ENCODE data around the gene CEP89. TPM values are rescaled to one million over a fixed set of nuclear protein-coding genes. Genes with fewer than 3 reads are reported as not detected.

CEP89 gene
- total RNA-seq, 2 donors from 2014 or later, result 35.6 to 40.4 TPM

GRCh38 chr19:32933571-32933970 lies 38.2 kb downstream of the CEP89 start:
- no peak overlapping the region for H3K27ac ChIP-seq (ENCODE audit: low read depth, low read length)
- H3K4me3 Mint-ChIP-seq, result no peak overlapping the region
- peaks cover 58% of the 10 kb centered on the region for H3K36me3 ChIP-seq (ENCODE audit: control insufficient read depth, insufficient read depth, low read length)
- H3K27me3 ChIP-seq (ENCODE audit: control insufficient read depth, insufficient read depth, low read length, poor library complexity, severe bottlenecking), result no peaks in the 10 kb centered on the region
- no peak overlapping the region for H3K27ac Mint-ChIP-seq
- no peak for DNase-seq
- H3K9ac ChIP-seq (ENCODE audit: extremely low read depth, low read length, poor library complexity, severe bottlenecking), result no peak overlapping the region
- H3K9me3 Mint-ChIP-seq, result peaks cover under 1% of the 10 kb centered on the region
- no peaks in the 10 kb centered on the region for H3K27me3 Mint-ChIP-seq (ENCODE audit: insufficient read depth)
- H3K4me1 ChIP-seq (ENCODE audit: control insufficient read depth, insufficient read depth, low read length), result no peaks in the 10 kb centered on the region
- H3K36me3 Mint-ChIP-seq (ENCODE audit: low read depth), result peaks cover 64% of the 10 kb centered on the region
- no peak for TF ChIP-seq CTCF (conservative IDR thresholded peaks at IDR 0.05)
- H3K4me1 Mint-ChIP-seq, result no peaks in the 10 kb centered on the region
- H3K9me3 ChIP-seq (ENCODE audit: control insufficient read depth, low read length), result peaks cover 5% of the 10 kb centered on the region
- no peak overlapping the region for H3K4me3 ChIP-seq (ENCODE audit: low read length)
- 96 to 100% methylated on average over 2 to 3 of the region's 3 CpGs for WGBS, 2 experiments (ENCODE audit: insufficient coverage in 1 of 2, insufficient read length in 1 of 2)

GRCh38 chr19:32930567-32930966 lies 41.2 kb downstream of the CEP89 start:
- Histone ChIP-seq H3K9me3 (ENCODE audit: control insufficient read depth, low read length) (peaks cover 10% of the 10 kb centered on the region), H3K27me3 (ENCODE audit: control insufficient read depth, insufficient read depth, low read length, poor library complexity, severe bottlenecking) (no peaks in the 10 kb centered on the region), H3K9ac (ENCODE audit: extremely low read depth, low read length, poor library complexity, severe bottlenecking) (no peak overlapping the region), H3K4me1 (ENCODE audit: control insufficient read depth, insufficient read depth, low read length) (no peaks in the 10 kb centered on the region), H3K36me3 (ENCODE audit: control insufficient read depth, insufficient read depth, low read length) (peaks cover 60% of the 10 kb centered on the region), H3K4me3 (ENCODE audit: low read length) (no peak overlapping the region), H3K27ac (ENCODE audit: low read depth, low read length) (no peak overlapping the region)
- no peak for TF ChIP-seq CTCF (conservative IDR thresholded peaks at IDR 0.05)
- WGBS, 2 experiments (ENCODE audit: insufficient coverage in 1 of 2, insufficient read length in 1 of 2), result 88 to 95% methylated on average over 7 to 8 of the region's 8 CpGs
- DNase-seq, result no peak
- Mint-ChIP-seq H3K4me3 (no peak overlapping the region), H3K9me3 (peaks cover 6% of the 10 kb centered on the region), H3K27ac (no peak overlapping the region), H3K36me3 (ENCODE audit: low read depth) (peaks cover 55% of the 10 kb centered on the region), H3K4me1 (no peaks in the 10 kb centered on the region), H3K27me3 (ENCODE audit: insufficient read depth) (no peaks in the 10 kb centered on the region)

GRCh38 chr19:32928806-32929205 lies 43.0 kb downstream of the CEP89 start:
- no peak for DNase-seq
- 97 to 100% methylated on average over 1 to 2 of the region's 2 CpGs for WGBS, 2 experiments (ENCODE audit: insufficient coverage in 1 of 2, insufficient read length in 1 of 2)

More at GRCh38 chr19:32928806-32929205, 43.0 kb downstream of the CEP89 start:
- Histone ChIP-seq H3K9ac (ENCODE audit: extremely low read depth, low read length, poor library complexity, severe bottlenecking) (no peak overlapping the region), H3K4me3 (ENCODE audit: low read length) (no peak overlapping the region), H3K27me3 (ENCODE audit: control insufficient read depth, insufficient read depth, low read length, poor library complexity, severe bottlenecking) (no peaks in the 10 kb centered on the region), H3K27ac (ENCODE audit: low read depth, low read length) (no peak overlapping the region), H3K9me3 (ENCODE audit: control insufficient read depth, low read length) (peaks cover 10% of the 10 kb centered on the region), H3K36me3 (ENCODE audit: control insufficient read depth, insufficient read depth, low read length) (peaks cover 67% of the 10 kb centered on the region), H3K4me1 (ENCODE audit: control insufficient read depth, insufficient read depth, low read length) (no peaks in the 10 kb centered on the region)
- Mint-ChIP-seq H3K36me3 (ENCODE audit: low read depth) (peaks cover 54% of the 10 kb centered on the region), H3K4me3 (no peak overlapping the region), H3K27me3 (ENCODE audit: insufficient read depth) (no peaks in the 10 kb centered on the region), H3K9me3 (peaks cover 6% of the 10 kb centered on the region), H3K27ac (no peak overlapping the region), H3K4me1 (no peaks in the 10 kb centered on the region)
- TF ChIP-seq CTCF (conservative IDR thresholded peaks at IDR 0.05), result no peak
